Endodermal cell (in vitro differentiated cells): ENCODE measurements around the gene PPP1R14D. TPM values are rescaled to one million over a fixed set of nuclear protein-coding genes. Genes with fewer than 3 reads are reported as not detected.

Experiments used
- DNase-seq: peaks from one replicate; pipeline ENCODE4 v3.0.0-alpha.2; 2017
- H3K27ac ChIP-seq: 2 replicates; pipeline ENCODE4 v1.5.1; 2013; ENCODE audit warnings: mild to moderate bottlenecking, low read depth, low read length, moderate library complexity
- H3K27me3 ChIP-seq: 2 replicates; pipeline ENCODE4 v1.6.1; 2013; ENCODE audit warnings: mild to moderate bottlenecking, low read length, moderate library complexity; ENCODE audit not compliant: insufficient read depth, control insufficient read depth, poor library complexity, severe bottlenecking
- H3K36me3 ChIP-seq: 2 replicates; pipeline ENCODE4 v1.7.0; 2013; ENCODE audit warnings: mild to moderate bottlenecking, low read length, moderate library complexity; ENCODE audit not compliant: control insufficient read depth, insufficient read depth
- H3K4me1 ChIP-seq: one replicate; pipeline ENCODE4 v1.7.0; 2013; ENCODE audit warnings: low read length; ENCODE audit not compliant: control insufficient read depth, insufficient read depth
- H3K4me3 ChIP-seq: 2 replicates; pipeline ENCODE4 v1.5.1; 2013; ENCODE audit warnings: mild to moderate bottlenecking, low read length, moderate library complexity
- H3K9ac ChIP-seq: 2 replicates; pipeline ENCODE4 v1.6.1; 2013; ENCODE audit warnings: mild to moderate bottlenecking, low read length, moderate library complexity; ENCODE audit not compliant: poor library complexity, severe bottlenecking; ENCODE audit errors: extremely low read depth
- H3K9me3 ChIP-seq: 2 replicates; pipeline ENCODE4 v1.6.1; 2013; ENCODE audit warnings: mild to moderate bottlenecking, low read length, moderate library complexity; ENCODE audit not compliant: control insufficient read depth
- H3K27ac Mint-ChIP-seq: 2 replicates; pipeline ENCODE4 v1.8.0; 2020; ENCODE audit warnings: mixed read lengths
- H3K27me3 Mint-ChIP-seq: 2 replicates; pipeline ENCODE4 v1.8.0; 2021; ENCODE audit warnings: mild to moderate bottlenecking, mixed read lengths; ENCODE audit not compliant: insufficient read depth
- H3K36me3 Mint-ChIP-seq: 2 replicates; pipeline ENCODE4 v1.8.0; 2020; ENCODE audit warnings: low read depth, mixed read lengths
- H3K4me1 Mint-ChIP-seq: 2 replicates; pipeline ENCODE4 v1.8.0; 2020; ENCODE audit warnings: mixed read lengths
- H3K4me3 Mint-ChIP-seq: 2 replicates; pipeline ENCODE4 v1.8.0; 2020; ENCODE audit warnings: mild to moderate bottlenecking, moderate library complexity, mixed read lengths
- H3K9me3 Mint-ChIP-seq: 2 replicates; pipeline ENCODE4 v1.8.0; 2020; ENCODE audit warnings: mild to moderate bottlenecking, mixed read lengths
- WGBS, 2 experiments: methylation state at CpG; one replicate each; pipeline versions ENCODE4 v1.1.5 to v1.1.7; 2013; ENCODE audit warnings: missing lambda C conversion rate in 2 of 2, mixed read lengths in 1 of 2; ENCODE audit not compliant: insufficient coverage in 1 of 2, insufficient read length in 1 of 2; 5-methylcytosine and 5-hydroxymethylcytosine counted together
- total RNA-seq, 2 donors: library from RNA; stranded (reverse); fragmentation: NEBNext Ultra II Directional in 1 of 2; extraction: Animal tissue kit (Norgen Biotek cat#: 25700) in 1 of 2; gene quantifications; 2 replicates in 1 of 2; 3 replicates in 1 of 2; pipeline ENCODE4 v1.2.1, GENCODE V29; 2021
- TF ChIP-seq, protein P1 (sequence below): fragments of 200-600 bp; sonication (generic); conservative IDR thresholded peaks from 2 replicates; pipeline ENCODE4 v1.5.0; 2021; ENCODE audit warnings: antibody characterized with exemption, mild to moderate bottlenecking

The PPP1R14D gene
- total RNA-seq, 2 donors from 2014 or later = not detected

DNA sequence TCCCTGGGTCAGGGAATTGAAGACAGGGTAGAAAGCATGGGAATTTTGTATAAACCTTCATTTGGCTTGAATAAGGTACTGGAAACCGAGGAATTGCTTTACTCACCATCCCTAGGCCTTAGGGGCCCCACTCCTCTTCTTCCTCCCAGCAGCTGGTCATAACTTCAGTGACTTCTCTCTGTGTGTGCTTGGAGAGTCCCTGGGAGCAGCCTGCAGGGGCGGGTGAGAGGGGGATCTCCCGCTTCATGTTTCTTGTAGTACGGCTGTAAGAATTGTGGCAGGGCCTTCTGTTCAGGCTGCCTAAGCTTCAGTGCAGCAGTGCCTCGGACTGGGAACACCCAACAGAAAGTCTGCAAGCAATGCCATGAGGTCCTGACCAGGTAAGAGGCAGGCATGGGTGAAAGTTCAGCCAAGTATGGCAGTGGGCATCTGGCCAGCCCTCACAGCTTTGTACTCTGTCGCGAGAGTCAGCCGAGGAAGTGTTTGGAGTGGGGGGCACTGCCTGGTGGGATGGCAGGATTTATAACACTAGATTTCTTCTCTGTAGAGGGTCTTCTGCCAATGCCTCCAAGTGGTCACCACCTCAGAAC, 19.6 kb downstream of the PPP1R14D start:
- DNase-seq = no peak
- Mint-ChIP-seq H3K4me3 (peak overlapping the region; percentile 92), H3K4me1 (peaks cover 10% of the 10 kb centered on the region), H3K27me3 (no peaks in the 10 kb centered on the region), H3K9me3 (no peaks in the 10 kb centered on the region), H3K27ac (no peak overlapping the region), H3K36me3 (peaks cover 13% of the 10 kb centered on the region)
- Histone ChIP-seq H3K27ac (no peak overlapping the region), H3K9me3 (no peaks in the 10 kb centered on the region), H3K36me3 (no peaks in the 10 kb centered on the region), H3K4me3 (no peak overlapping the region), H3K9ac (no peak overlapping the region), H3K27me3 (no peaks in the 10 kb centered on the region), H3K4me1 (no peaks in the 10 kb centered on the region)
- WGBS, 2 experiments = 86 to 93% methylated on average over 3 to 8 of the region's 8 CpGs
- TF ChIP-seq, protein P1, sequence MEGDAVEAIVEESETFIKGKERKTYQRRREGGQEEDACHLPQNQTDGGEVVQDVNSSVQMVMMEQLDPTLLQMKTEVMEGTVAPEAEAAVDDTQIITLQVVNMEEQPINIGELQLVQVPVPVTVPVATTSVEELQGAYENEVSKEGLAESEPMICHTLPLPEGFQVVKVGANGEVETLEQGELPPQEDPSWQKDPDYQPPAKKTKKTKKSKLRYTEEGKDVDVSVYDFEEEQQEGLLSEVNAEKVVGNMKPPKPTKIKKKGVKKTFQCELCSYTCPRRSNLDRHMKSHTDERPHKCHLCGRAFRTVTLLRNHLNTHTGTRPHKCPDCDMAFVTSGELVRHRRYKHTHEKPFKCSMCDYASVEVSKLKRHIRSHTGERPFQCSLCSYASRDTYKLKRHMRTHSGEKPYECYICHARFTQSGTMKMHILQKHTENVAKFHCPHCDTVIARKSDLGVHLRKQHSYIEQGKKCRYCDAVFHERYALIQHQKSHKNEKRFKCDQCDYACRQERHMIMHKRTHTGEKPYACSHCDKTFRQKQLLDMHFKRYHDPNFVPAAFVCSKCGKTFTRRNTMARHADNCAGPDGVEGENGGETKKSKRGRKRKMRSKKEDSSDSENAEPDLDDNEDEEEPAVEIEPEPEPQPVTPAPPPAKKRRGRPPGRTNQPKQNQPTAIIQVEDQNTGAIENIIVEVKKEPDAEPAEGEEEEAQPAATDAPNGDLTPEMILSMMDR = no peak

DNA sequence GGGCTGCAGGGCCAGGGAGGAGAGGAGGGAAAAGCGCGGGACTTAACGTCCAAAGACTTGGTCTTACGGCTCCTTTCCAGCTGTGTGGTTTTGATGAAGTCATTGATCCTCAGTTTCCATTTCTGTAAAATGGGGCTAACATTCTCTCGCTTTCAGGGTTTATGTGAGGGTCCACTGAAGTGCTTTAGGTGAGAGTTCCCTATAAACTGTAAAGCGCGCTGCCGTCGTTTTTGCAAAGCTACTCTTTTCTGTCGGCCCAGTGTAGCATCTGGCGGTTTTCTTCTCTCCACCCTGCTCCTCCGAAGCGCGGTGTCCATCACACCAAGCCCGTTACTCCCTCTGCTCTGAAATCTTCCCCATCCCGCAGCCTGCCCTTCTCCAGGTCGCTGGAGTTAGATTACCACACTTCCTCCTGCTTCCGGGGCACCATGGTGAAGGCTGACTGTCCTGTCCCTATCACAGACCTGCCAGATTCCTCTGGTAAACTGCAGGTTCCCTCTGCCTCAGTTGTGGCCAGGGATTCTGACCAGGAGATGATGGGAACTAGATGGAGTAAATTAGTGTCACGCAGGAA, 20.5 kb downstream of the PPP1R14D start:
- Mint-ChIP-seq H3K36me3 (peaks cover 9% of the 10 kb centered on the region), H3K27me3 (no peaks in the 10 kb centered on the region), H3K27ac (peak overlapping the region; percentile 84), H3K4me3 (peak overlapping the region; percentile 92), H3K9me3 (no peaks in the 10 kb centered on the region), H3K4me1 (peaks cover 10% of the 10 kb centered on the region)
- Histone ChIP-seq H3K27me3 (no peaks in the 10 kb centered on the region), H3K9ac (peak overlapping the region; percentile 48), H3K4me3 (peak overlapping the region; percentile 99), H3K9me3 (no peaks in the 10 kb centered on the region), H3K4me1 (no peaks in the 10 kb centered on the region), H3K27ac (no peak overlapping the region), H3K36me3 (no peaks in the 10 kb centered on the region)
- no peak for DNase-seq
- WGBS, 2 experiments = 59 to 64% methylated on average over 14 to 19 of the region's 19 CpGs
- TF ChIP-seq, protein P1 = no peak

DNA sequence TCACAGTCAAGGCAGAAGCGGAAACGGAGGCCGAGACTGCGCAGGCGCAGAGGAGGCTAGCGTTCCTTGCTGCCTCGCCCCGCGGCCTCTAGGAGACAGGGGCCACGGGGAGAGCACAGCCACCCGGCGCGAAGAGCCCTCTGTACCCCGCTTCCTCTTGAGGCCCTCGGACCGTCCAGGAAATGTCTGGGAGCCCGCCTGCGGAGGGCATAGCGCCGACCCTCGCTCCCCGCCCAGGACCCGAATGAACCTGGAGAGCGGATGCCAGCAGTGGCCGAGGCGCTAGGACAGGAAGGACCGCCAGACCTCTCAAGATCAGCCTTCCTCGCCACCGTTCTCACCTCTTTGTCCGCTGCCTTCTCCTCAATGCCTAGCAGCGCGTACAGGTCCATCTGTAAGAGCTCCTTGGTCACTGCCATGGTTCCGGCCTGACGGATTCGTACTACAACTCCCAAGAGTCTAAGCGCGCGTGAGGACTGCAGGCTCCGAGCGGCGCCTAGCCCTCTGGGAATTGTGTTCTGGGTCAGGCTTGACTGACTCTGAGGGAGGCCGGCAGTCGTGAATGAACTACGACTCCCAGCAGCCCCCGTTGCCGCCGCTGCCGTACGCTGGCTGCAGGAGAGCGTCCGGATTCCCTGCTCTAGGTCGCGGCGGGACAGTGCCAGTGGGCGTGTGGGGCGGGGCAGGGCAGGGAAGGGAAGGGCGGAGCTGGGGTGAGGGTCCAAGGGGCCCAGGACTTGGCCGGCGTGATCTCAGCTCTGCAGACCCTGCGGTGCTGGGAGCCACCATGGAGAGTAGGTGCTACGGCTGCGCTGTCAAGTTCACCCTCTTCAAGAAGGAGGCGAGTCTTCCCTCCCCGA, 21.2 kb downstream of the PPP1R14D start, which contains the start of the genes DNAJC17 and ZFYVE19:
Gene DNAJC17 (minus strand): TSS at position 446 of the 860 bp plus-strand sequence. CDS start 27 bp downstream, at position 419.
Gene ZFYVE19 (plus strand): TSS at position 62 of the 860 bp plus-strand sequence. CDS start 501 bp downstream, at position 563.
- Histone ChIP-seq H3K36me3 (no peaks in the 10 kb centered on the region), H3K27me3 (no peaks in the 10 kb centered on the region), H3K27ac (peak within 1 kb of the TSS; percentile 66), H3K9ac (peak within 1 kb of the TSS; percentile 84), H3K4me1 (no peaks in the 10 kb centered on the region), H3K9me3 (no peaks in the 10 kb centered on the region), H3K4me3 (peak within 1 kb of the TSS; percentile 99)
- peaks cover 8% of the 10 kb centered on the region for H3K36me3 Mint-ChIP-seq
- TF ChIP-seq, protein P1 = peak; percentile 31
- peaks cover 10% of the 10 kb centered on the region for H3K4me1 Mint-ChIP-seq
- no peaks in the 10 kb centered on the region for H3K27me3 Mint-ChIP-seq
- DNase-seq = peak; percentile 99
- H3K9me3 Mint-ChIP-seq = no peaks in the 10 kb centered on the region
- peak within 1 kb of the TSS; percentile 92 for H3K4me3 Mint-ChIP-seq
- H3K27ac Mint-ChIP-seq = peak within 1 kb of the TSS; percentile 94
- 0 to 1% methylated on average over 29 to 64 of the region's 64 CpGs for WGBS, 2 experiments
